Measurements from ENCODE around the gene SDHAF2.
"Not testable (repeated sequence)": the region's sequence is repeated elsewhere in the genome, so short reads cannot be mapped to it uniquely, and the experiment has no call there.

SDHAF2 gene

GRCh38 chr11:61429346-61429690, 606 bp upstream of the SDHAF2 start:
- peak; percentile 62 for DNase-seq

GRCh38 chr11:61430839-61431238, 915 bp downstream of the SDHAF2 start:
- not testable (repeated sequence) for DNase-seq

GRCh38 chr11:61437496-61437895, 7.6 kb downstream of the SDHAF2 start:
- DNase-seq, result no peak

GRCh38 chr11:61439615-61440014, 9.7 kb downstream of the SDHAF2 start:
- DNase-seq, result no peak

- no peak for DNase-seq
These were observed 12.7 kb downstream of the SDHAF2 start for GRCh38 chr11:61442616-61443015.

- no peak for DNase-seq
These were observed 15.6 kb downstream of the SDHAF2 start for GRCh38 chr11:61445516-61445915.

- DNase-seq, result peak; percentile 74
These were observed 16.3 kb downstream of the SDHAF2 start for GRCh38 chr11:61446211-61446651.

- no peak for DNase-seq
These were observed 18.0 kb downstream of the SDHAF2 start for GRCh38 chr11:61447601-61448551.

GRCh38 chr11:61448552-61448927, 18.6 kb downstream of the SDHAF2 start:
- no peak for DNase-seq

GRCh38 chr11:61452825-61453224, 22.9 kb downstream of the SDHAF2 start:
- DNase-seq, result no peak

GRCh38 chr11:61453695-61454094, 23.8 kb downstream of the SDHAF2 start:
- DNase-seq, result no peak

GRCh38 chr11:61454520-61454919, 24.6 kb downstream of the SDHAF2 start:
- DNase-seq, result peak; percentile 15

GRCh38 chr11:61460474-61460881, 30.6 kb downstream of the SDHAF2 start:
- DNase-seq, result peak; percentile 51

GRCh38 chr11:61460986-61461385, 31.1 kb downstream of the SDHAF2 start:
- DNase-seq, result peak; percentile 9

- DNase-seq, result not testable (repeated sequence)
These were observed 37.7 kb downstream of the SDHAF2 start for GRCh38 chr11:61467602-61468001.

- DNase-seq, result no peak
These were observed 38.1 kb downstream of the SDHAF2 start for GRCh38 chr11:61468002-61468401.

GRCh38 chr11:61472282-61472681, 42.4 kb downstream of the SDHAF2 start:
- DNase-seq, result no peak

GRCh38 chr11:61472868-61473267, 42.9 kb downstream of the SDHAF2 start:
- DNase-seq, result no peak

GRCh38 chr11:61473370-61474012, 43.6 kb downstream of the SDHAF2 start:
- DNase-seq, result no peak

GRCh38 chr11:61474013-61474643, 44.2 kb downstream of the SDHAF2 start:
- no peak for DNase-seq

- DNase-seq, result no peak
These were observed 45.5 kb downstream of the SDHAF2 start for GRCh38 chr11:61475433-61475832.

- no peak for DNase-seq
These were observed 46.4 kb downstream of the SDHAF2 start for GRCh38 chr11:61476371-61476770.

- no peak for DNase-seq
These were observed 47.2 kb downstream of the SDHAF2 start for GRCh38 chr11:61477126-61477525.

GRCh38 chr11:61477727-61478148, 47.8 kb downstream of the SDHAF2 start:
- peak; percentile 26 for DNase-seq

Data from NCI-H1092 treated with DMSO at 0.1 percent for 48 hours (cell line).